Karpas-422 (cell line): ENCODE measurements around the gene COQ8A. TPM values are rescaled to one million over a fixed set of nuclear protein-coding genes. Genes with fewer than 3 reads are reported as not detected.

Experiments used
- DNase-seq: peaks from one replicate; pipeline ENCODE4 v3.0.0-alpha.2; 2015
- H2AFZ ChIP-seq: fragments of 200-600 bp; sonication (generic); 2 replicates; pipeline ENCODE4 v1.6.1; 2014; ENCODE audit warnings: antibody characterized with exemption, low read length, mixed read lengths
- H3K27ac ChIP-seq: fragments of 200-600 bp; sonication (generic); 2 replicates; pipeline ENCODE4 v1.5.1; 2014; ENCODE audit warnings: mild to moderate bottlenecking, low read length, moderate library complexity
- H3K27me3 ChIP-seq: fragments of 200-600 bp; sonication (generic); 2 replicates; pipeline ENCODE4 v1.6.1; 2014; ENCODE audit warnings: low read length, mixed read lengths
- H3K36me3 ChIP-seq: fragments of 200-600 bp; sonication (generic); 2 replicates; pipeline ENCODE4 v1.6.1; 2014; ENCODE audit warnings: low read length, mixed read lengths; ENCODE audit not compliant: insufficient read depth
- H3K4me1 ChIP-seq: fragments of 200-600 bp; sonication (generic); 2 replicates; pipeline ENCODE4 v1.6.1; 2014; ENCODE audit warnings: mild to moderate bottlenecking, low read length, mixed read lengths
- H3K4me2 ChIP-seq: fragments of 200-600 bp; sonication (generic); 2 replicates; pipeline ENCODE4 v1.6.1; 2014; ENCODE audit warnings: low read length, low read depth, mild to moderate bottlenecking; ENCODE audit not compliant: poor library complexity, severe bottlenecking
- H3K4me3 ChIP-seq: fragments of 200-600 bp; sonication (generic); 2 replicates; pipeline ENCODE4 v1.5.1; 2014; ENCODE audit warnings: mild to moderate bottlenecking, antibody characterized with exemption, low read length, mixed read lengths
- H3K79me2 ChIP-seq: fragments of 200-600 bp; sonication (generic); 2 replicates; pipeline ENCODE4 v1.6.1; 2014; ENCODE audit warnings: mild to moderate bottlenecking, low read length, mixed read lengths
- H3K9ac ChIP-seq: fragments of 200-600 bp; sonication (generic); 2 replicates; pipeline ENCODE4 v1.6.0; 2014; ENCODE audit warnings: low read length
- H3K9me2 ChIP-seq: fragments of 200-600 bp; sonication (generic), shearing (Covaris generic); replicated peaks from 2 replicates; pipeline ENCODE4 v1.6.0; 2014; ENCODE audit warnings: mild to moderate bottlenecking, low read length, moderate library complexity; ENCODE audit not compliant: insufficient read depth
- H3K9me3 ChIP-seq: fragments of 300-700, 200-600 bp; sonication (generic); 2 replicates; pipeline ENCODE4 v1.6.1; 2014; ENCODE audit warnings: low read length, mixed read lengths
- H4K20me1 ChIP-seq: fragments of 200-600 bp; sonication (generic); 2 replicates; pipeline ENCODE4 v1.6.1; 2014; ENCODE audit warnings: mild to moderate bottlenecking, antibody characterized with exemption, low read length, low read depth; ENCODE audit not compliant: insufficient read depth
- total RNA-seq: library from RNA; depleted of rRNA; stranded (reverse); fragments of >200 nt; shearing (Covaris generic); gene quantifications from 2 replicates; pipeline ENCODE4 v1.2.3, GENCODE V29; 2014; ENCODE audit warnings: low replicate concordance

COQ8A gene
- total RNA-seq, 1 experiment from 2014 or later, result 12.7 TPM

GRCh38 chr1:226937940-226938725, 2.0 kb upstream of the COQ8A start:
- Histone ChIP-seq H3K4me3 (no peak overlapping the region), H3K9me3 (peaks cover 17% of the 10 kb centered on the region), H3K4me1 (peaks cover 33% of the 10 kb centered on the region), H3K36me3 (no peaks in the 10 kb centered on the region), H2AFZ (0 out of 2 replicates have a peak overlapping the region, but pooled peaks have one; percentile 57), H3K79me2 (no peaks in the 10 kb centered on the region), H3K9ac (0 out of 2 replicates have a peak overlapping the region, but pooled peaks have one; percentile 95), H3K27me3 (peaks cover 3% of the 10 kb centered on the region; the same call in 1 of the 2 replicates), H4K20me1 (no peaks in the 10 kb centered on the region), H3K27ac (no peak overlapping the region), H3K4me2 (peak overlapping the region; percentile 96), H3K9me2 (no peaks in the 10 kb centered on the region)
- DNase-seq, result no peak

- H3K36me3 ChIP-seq, result no peaks in the 10 kb centered on the region
- H3K27ac ChIP-seq, result peak overlapping the region; percentile 91
- no peaks in the 10 kb centered on the region for H3K9me2 ChIP-seq
- DNase-seq, result peak; percentile 42
- peak overlapping the region; percentile 95 for H3K9ac ChIP-seq
- H3K27me3 ChIP-seq, result peaks cover 3% of the 10 kb centered on the region; the same call in 1 of the 2 replicates
- H3K9me3 ChIP-seq, result peaks cover 16% of the 10 kb centered on the region
- peaks cover 33% of the 10 kb centered on the region for H3K4me1 ChIP-seq
- no peaks in the 10 kb centered on the region for H3K79me2 ChIP-seq
- peak overlapping the region; percentile 96 for H3K4me2 ChIP-seq
- peak overlapping the region; percentile 99 for H2AFZ ChIP-seq
- H4K20me1 ChIP-seq, result no peaks in the 10 kb centered on the region; the same call in 1 of the 2 replicates
- peak overlapping the region; percentile 80 for H3K4me3 ChIP-seq
These were observed 1.1 kb upstream of the COQ8A start for GRCh38 chr1:226938903-226939437.

GRCh38 chr1:226939438-226940028, 561 bp upstream of the COQ8A start:
- peak; percentile 92 for DNase-seq
- Histone ChIP-seq H3K9ac (peak overlapping the region; percentile 95), H3K27me3 (peaks cover 3% of the 10 kb centered on the region; the same call in 1 of the 2 replicates), H3K4me1 (peaks cover 33% of the 10 kb centered on the region), H2AFZ (peak overlapping the region; percentile 99), H3K9me3 (peaks cover 12% of the 10 kb centered on the region), H3K9me2 (no peaks in the 10 kb centered on the region), H3K4me3 (peak overlapping the region; percentile 80), H3K79me2 (no peaks in the 10 kb centered on the region), H3K27ac (peak overlapping the region; percentile 91), H4K20me1 (no peaks in the 10 kb centered on the region; the same call in 1 of the 2 replicates), H3K36me3 (no peaks in the 10 kb centered on the region), H3K4me2 (peak overlapping the region; percentile 96)

GRCh38 chr1:226940806-226941067, 643 bp downstream of the COQ8A start:
- DNase-seq, result no peak
- Histone ChIP-seq H3K4me3 (peak overlapping the region; percentile 84), H3K9me2 (no peaks in the 10 kb centered on the region), H3K9ac (peak overlapping the region; percentile 80), H3K79me2 (no peaks in the 10 kb centered on the region), H4K20me1 (no peaks in the 10 kb centered on the region; the same call in 1 of the 2 replicates), H3K9me3 (peaks cover under 1% of the 10 kb centered on the region), H3K27me3 (no peaks in the 10 kb centered on the region), H3K36me3 (no peaks in the 10 kb centered on the region), H3K4me1 (peaks cover 33% of the 10 kb centered on the region), H3K4me2 (peak overlapping the region; percentile 96), H3K27ac (no peak overlapping the region), H2AFZ (peak overlapping the region; percentile 92; the same call in 1 of the 2 replicates)

GRCh38 chr1:226942392-226942791, 2.3 kb downstream of the COQ8A start:
- H3K36me3 ChIP-seq, result no peaks in the 10 kb centered on the region
- H3K27me3 ChIP-seq, result no peaks in the 10 kb centered on the region
- no peak overlapping the region for H3K4me2 ChIP-seq
- no peak for DNase-seq
- no peak overlapping the region for H3K9ac ChIP-seq
- no peak overlapping the region for H3K4me3 ChIP-seq
- no peaks in the 10 kb centered on the region for H3K9me2 ChIP-seq
- H2AFZ ChIP-seq, result no peak overlapping the region
- peaks cover 6% of the 10 kb centered on the region; the same call in 1 of the 2 replicates for H4K20me1 ChIP-seq
- no peaks in the 10 kb centered on the region for H3K9me3 ChIP-seq
- no peaks in the 10 kb centered on the region for H3K79me2 ChIP-seq
- peaks cover 33% of the 10 kb centered on the region for H3K4me1 ChIP-seq
- no peak overlapping the region for H3K27ac ChIP-seq

GRCh38 chr1:226943156-226943555, 3.1 kb downstream of the COQ8A start:
- Histone ChIP-seq H3K4me2 (no peak overlapping the region), H4K20me1 (peaks cover 10% of the 10 kb centered on the region; the same call in 1 of the 2 replicates), H3K36me3 (no peaks in the 10 kb centered on the region)

GRCh38 chr1:226943927-226944326, 3.8 kb downstream of the COQ8A start:
- DNase-seq, result no peak
- Histone ChIP-seq H3K36me3 (no peaks in the 10 kb centered on the region), H3K9ac (no peak overlapping the region), H3K9me3 (no peaks in the 10 kb centered on the region), H3K27me3 (peaks cover 3% of the 10 kb centered on the region; the same call in 1 of the 2 replicates), H3K9me2 (no peaks in the 10 kb centered on the region), H3K27ac (no peak overlapping the region), H2AFZ (no peak overlapping the region), H3K79me2 (no peaks in the 10 kb centered on the region), H3K4me3 (no peak overlapping the region), H4K20me1 (peaks cover 15% of the 10 kb centered on the region; the same call in 1 of the 2 replicates), H3K4me2 (no peak overlapping the region), H3K4me1 (peaks cover 25% of the 10 kb centered on the region)

More at GRCh38 chr1:226943156-226943555, 3.1 kb downstream of the COQ8A start:
- Histone ChIP-seq H3K9ac (no peak overlapping the region), H3K9me3 (no peaks in the 10 kb centered on the region), H3K4me1 (peaks cover 33% of the 10 kb centered on the region), H3K4me3 (no peak overlapping the region), H3K27me3 (peaks cover 3% of the 10 kb centered on the region; the same call in 1 of the 2 replicates), H3K9me2 (no peaks in the 10 kb centered on the region), H2AFZ (no peak overlapping the region), H3K79me2 (no peaks in the 10 kb centered on the region), H3K27ac (no peak overlapping the region)
- DNase-seq, result no peak
